ENCODE data around the gene SORCS3.

Gene SORCS3

GRCh38 chr10:105112862-105113261, 471.8 kb downstream of the SORCS3 start:
- no peak overlapping the region for H3K4me3 ChIP-seq (ENCODE audit: low read length)
- TF ChIP-seq, protein P1, sequence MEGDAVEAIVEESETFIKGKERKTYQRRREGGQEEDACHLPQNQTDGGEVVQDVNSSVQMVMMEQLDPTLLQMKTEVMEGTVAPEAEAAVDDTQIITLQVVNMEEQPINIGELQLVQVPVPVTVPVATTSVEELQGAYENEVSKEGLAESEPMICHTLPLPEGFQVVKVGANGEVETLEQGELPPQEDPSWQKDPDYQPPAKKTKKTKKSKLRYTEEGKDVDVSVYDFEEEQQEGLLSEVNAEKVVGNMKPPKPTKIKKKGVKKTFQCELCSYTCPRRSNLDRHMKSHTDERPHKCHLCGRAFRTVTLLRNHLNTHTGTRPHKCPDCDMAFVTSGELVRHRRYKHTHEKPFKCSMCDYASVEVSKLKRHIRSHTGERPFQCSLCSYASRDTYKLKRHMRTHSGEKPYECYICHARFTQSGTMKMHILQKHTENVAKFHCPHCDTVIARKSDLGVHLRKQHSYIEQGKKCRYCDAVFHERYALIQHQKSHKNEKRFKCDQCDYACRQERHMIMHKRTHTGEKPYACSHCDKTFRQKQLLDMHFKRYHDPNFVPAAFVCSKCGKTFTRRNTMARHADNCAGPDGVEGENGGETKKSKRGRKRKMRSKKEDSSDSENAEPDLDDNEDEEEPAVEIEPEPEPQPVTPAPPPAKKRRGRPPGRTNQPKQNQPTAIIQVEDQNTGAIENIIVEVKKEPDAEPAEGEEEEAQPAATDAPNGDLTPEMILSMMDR (conservative IDR thresholded peaks at IDR 0.05; ENCODE audit: low read depth, low read length), result no peak
- no peak for DNase-seq (ENCODE audit: low read depth)

GRCh38 chr10:105113666-105114065, 472.6 kb downstream of the SORCS3 start:
- TF ChIP-seq, protein P1 (conservative IDR thresholded peaks at IDR 0.05; ENCODE audit: low read depth, low read length), result no peak
- H3K4me3 ChIP-seq (ENCODE audit: low read length), result no peak overlapping the region
- no peak for DNase-seq (ENCODE audit: low read depth)

GRCh38 chr10:105121743-105122142, 480.7 kb downstream of the SORCS3 start:
- no peak for DNase-seq (ENCODE audit: low read depth)
- no peak overlapping the region for H3K4me3 ChIP-seq (ENCODE audit: low read length)
- TF ChIP-seq, protein P1 (conservative IDR thresholded peaks at IDR 0.05; ENCODE audit: low read depth, low read length), result no peak

DNA sequence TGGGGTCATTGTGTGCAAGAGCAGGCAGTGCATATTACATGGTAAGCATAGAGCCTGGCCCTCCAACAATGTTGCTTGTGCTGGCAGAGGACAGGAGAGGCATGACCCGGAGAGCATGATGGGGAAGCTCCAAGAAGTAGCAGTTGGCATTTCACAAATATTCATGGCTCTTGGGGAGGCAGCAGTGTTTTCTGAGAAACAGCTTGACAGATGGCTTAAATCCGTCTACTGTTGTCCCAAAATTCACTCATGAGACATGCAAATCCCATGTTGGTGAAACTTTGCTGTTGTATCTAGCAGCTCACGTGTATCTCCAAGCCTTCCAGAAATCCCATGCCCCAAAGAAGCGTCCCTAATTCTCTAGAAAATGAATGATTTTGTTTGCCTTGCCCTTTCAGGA, 487.0 kb downstream of the SORCS3 start:
- TF ChIP-seq, protein P1 (conservative IDR thresholded peaks at IDR 0.05; ENCODE audit: low read depth, low read length), result no peak
- no peak overlapping the region for H3K4me3 ChIP-seq (ENCODE audit: low read length)
- no peak for DNase-seq (ENCODE audit: low read depth)

DNA sequence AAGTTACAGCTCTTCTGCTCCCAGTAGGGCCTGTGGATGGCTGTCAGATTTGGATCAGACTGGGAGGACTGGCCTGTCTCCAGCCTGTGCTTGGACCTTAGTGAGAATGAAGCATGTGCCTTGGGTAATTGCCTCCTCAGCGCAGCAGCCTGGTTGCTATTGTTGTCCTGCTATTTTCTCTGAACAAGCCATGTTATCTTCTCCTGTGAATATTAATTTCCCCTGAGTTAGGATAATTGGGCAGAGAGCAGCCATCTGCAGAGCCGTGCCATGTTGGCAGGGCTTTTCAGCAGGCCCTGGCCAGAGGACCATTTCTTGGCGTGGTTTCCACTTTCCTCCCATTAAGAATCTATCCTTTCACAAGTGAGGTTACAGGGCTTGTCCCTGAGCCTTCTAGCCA, 497.3 kb downstream of the SORCS3 start:
- no peak for DNase-seq (ENCODE audit: low read depth)
- TF ChIP-seq, protein P1 (conservative IDR thresholded peaks at IDR 0.05; ENCODE audit: low read depth, low read length), result no peak

DNA sequence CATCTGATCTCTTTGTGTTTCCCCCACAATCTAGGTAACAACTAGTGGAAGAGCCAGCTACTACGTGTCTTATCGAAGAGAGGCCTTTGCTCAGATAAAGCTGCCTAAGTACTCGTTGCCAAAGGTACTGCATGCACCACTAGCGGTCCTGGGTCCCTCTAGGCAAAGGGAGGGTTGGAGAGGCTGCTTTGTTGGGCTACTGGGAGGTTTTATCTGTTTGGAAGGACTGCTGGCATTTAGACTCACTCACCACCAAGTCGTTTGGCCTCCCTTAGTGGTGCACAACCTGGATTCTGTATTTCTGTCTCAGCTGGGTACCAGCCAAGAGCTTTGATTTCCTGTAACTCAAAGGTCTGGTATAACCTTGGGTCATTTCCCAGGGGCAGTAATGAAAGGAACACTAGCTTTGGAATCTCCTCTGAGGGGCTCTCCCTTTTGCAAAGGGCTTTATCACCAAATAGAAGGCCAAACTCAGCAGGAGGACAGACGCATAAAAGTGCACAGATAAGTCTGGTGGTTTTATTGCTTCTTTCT, 498.3 kb downstream of the SORCS3 start:
- TF ChIP-seq, protein P1 (conservative IDR thresholded peaks at IDR 0.05; ENCODE audit: low read depth, low read length), result no peak
- no peak for DNase-seq (ENCODE audit: low read depth)
- no peak overlapping the region for H3K4me3 ChIP-seq (ENCODE audit: low read length)

More for the DNA sequence above, 497.3 kb downstream of the SORCS3 start:
- H3K4me3 ChIP-seq (ENCODE audit: low read length), result no peak overlapping the region

DNA sequence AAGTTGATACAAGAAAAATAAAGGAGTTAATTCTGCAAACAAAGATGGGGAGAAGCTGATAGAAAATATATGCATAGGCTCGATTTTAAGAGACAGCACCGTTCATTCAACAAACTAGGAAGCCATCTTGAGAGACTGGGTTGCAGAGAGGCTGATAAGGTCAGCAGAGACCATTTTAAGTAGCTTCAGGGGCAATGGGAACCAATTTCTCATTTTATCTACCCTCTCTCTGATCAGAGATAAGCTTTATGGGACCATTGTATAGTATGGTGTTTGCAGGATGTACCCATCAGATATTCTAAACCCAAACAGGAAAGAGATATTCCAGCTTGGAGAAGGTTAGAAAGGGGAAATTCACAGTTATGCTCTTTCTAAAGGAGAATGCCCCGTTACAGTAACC, 499.5 kb downstream of the SORCS3 start:
- TF ChIP-seq, protein P1 (conservative IDR thresholded peaks at IDR 0.05; ENCODE audit: low read depth, low read length), result no peak
- no peak overlapping the region for H3K4me3 ChIP-seq (ENCODE audit: low read length)
- DNase-seq (ENCODE audit: low read depth), result no peak

All from retinal pigment epithelial cell (primary cell).